CD4-positive, alpha-beta T cell treated with Interleukin-1 beta for 1 hour (primary cell): ENCODE data around the gene PWWP2B.
A peak's percentile ranks its signal among the peaks of the same experiment; 100 is the strongest.

ENCODE experiments used
- DNase-seq, 2 donors: peaks; one replicate each; pipeline ENCODE4 v3.0.0-alpha.2; 2020 to 2022

The PWWP2B gene

DNA sequence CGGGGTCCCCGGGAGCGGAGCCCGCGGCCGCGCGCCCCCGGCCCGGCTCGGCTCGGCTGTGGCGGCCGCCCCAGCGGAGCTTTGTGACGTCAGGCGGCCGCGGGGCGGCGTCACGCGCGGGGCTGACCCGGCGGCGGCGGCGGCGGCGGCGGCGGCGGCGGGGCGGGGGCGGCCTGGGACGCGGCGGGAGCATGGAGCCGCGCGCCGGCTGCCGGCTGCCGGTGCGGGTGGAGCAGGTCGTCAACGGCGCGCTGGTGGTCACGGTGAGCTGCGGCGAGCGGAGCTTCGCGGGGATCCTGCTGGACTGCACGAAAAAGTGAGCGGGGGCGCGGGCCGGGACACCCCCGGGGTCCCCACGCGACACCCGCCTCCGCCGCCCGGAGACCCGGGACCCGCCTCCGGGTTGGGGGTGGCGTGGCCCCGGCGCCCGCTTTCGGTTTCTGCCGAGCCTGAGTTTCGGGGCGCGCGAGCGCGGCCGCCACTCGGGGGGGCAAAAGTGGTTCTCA is at the start of gene PWWP2B:
Gene PWWP2B (plus strand): TSS at position 165 of the 506 bp plus-strand sequence. CDS start 27 bp downstream, at position 192.
- peak; percentile 68 to 70 for DNase-seq

DNA sequence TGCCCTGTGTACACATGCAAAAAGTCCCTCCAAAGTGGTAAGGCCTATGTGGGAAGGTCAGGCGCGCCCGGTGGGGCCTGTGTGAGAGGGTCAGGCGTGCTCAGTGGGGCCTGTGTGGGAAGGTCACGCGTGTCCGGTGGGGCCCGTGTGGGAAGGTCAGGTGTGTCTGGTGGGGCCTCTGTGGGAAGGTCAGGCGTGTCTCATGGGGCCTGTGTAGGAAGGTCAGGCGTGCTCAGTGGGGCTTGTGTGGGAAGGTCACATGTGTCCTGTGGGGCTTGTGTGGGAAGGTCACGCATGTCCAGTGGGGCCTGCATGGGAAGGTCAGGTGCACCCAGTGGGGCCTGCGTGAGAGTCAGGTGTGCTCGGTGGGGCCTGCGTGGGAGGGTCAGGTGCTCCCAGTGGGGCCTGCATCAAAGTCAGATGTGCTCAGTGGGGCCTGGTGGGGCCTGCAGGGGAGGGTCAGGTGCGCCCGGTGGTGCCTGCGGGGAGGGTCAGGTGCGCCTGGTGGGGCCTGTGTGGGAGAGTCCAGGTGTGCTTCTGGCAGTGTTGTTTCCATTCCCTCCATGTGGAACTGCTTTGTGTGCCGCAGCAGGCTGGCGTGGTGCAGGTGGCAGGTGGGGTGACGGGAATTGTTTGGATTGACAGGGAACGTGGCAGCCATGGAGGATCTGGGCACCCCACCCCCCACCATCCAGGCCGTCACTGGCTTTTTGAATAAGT is 49.6 kb upstream of the PWWP2B start:
- DNase-seq = no peak

DNA sequence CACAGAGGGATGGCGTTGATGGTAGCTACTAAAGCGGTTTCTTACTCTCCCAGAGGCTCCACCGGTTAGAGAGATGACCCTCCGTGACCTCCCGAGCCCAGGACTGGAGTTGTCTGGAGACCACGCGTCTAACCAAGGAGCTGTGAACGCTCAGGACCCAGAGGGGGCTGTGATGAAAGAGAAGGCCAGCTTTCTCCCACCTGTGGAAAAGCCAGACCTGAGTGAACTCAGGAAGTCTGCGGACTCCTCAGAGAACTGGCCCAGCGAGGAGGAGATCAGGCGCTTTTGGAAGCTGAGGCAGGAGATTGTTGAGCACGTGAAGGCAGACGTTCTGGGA is 49.1 kb upstream of the PWWP2B start:
- no peak for DNase-seq

DNA sequence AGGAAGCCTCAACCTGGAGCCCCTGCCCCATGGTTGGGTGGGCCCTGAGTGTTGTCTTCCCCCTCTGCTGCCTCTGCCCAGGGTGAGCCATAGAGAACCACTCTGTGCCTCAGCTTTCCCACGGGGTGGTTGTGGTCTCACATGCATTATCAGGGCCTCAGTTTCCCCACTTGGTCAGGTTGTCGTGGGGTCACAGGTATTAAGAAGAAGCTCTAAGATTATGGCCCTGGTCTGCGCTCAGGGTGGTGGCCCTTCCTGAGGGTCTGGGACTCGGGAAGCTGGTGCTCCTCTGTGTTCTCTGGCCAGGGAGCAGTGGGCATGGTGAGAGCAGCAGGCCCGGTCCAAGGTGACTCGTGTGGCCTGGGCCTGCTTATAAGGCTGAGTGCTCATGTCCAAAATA is 47.2 kb upstream of the PWWP2B start:
- no peak for DNase-seq

DNA sequence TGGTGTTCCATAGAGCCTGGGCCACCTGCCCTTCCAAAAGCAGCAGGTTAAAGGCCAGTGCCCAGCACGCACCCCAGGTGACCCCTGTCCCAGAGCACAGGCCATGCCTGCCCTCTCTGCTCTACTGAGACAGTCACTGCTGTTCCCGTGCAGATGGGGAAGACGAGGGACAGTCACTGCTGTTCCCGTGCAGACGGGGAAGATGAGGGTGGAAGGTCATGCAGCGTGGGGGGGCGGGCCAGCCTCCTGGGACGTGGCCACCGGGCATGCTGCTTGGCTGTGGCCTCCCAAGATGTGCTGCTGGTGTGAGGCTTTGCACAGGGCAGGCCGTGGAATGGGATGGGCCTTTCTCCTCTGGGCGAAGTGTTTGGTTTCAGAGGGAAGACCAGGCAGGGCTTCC is 46.6 kb upstream of the PWWP2B start:
- DNase-seq = no peak

DNA sequence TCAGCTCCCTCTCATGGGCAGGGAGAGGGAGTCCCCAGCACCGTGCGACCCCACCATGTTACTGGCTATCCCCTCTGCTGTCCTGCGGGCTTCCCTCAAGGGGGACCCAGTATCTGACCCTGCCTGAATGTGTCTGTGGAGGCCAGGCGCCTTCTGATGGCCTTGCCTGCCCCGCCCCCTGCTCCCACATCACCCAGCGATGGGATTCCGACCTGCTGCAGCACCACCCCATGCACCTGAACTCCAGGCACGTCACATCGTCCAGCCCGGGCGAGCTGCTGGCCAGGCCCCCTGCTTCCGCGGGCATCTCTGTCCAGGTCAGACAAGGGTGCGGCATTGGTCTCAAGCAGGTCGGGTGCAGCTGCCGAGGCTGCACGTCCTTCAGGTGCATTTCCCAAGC is 46.1 kb upstream of the PWWP2B start:
- no peak for DNase-seq

DNA sequence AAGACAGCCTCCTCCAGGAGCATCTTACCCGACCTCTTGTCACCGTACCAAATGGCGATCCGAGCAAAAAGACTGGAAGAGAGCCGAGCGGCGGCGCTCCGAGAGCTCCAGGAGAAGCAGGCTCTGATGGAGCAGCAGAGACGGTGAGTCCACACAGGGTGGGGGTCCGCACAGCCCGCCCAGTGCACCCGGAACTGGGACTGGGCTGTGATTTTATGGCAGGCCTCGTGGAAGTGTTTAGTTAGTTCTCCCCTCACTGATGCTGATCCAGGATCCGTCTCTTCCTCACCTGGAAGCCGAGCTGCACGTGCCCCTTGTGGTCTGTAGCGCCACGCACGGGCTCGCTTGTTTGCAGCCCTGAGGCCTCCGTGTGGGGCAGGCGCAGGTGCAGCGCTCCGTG is 45.4 kb upstream of the PWWP2B start:
- no peak for DNase-seq

DNA sequence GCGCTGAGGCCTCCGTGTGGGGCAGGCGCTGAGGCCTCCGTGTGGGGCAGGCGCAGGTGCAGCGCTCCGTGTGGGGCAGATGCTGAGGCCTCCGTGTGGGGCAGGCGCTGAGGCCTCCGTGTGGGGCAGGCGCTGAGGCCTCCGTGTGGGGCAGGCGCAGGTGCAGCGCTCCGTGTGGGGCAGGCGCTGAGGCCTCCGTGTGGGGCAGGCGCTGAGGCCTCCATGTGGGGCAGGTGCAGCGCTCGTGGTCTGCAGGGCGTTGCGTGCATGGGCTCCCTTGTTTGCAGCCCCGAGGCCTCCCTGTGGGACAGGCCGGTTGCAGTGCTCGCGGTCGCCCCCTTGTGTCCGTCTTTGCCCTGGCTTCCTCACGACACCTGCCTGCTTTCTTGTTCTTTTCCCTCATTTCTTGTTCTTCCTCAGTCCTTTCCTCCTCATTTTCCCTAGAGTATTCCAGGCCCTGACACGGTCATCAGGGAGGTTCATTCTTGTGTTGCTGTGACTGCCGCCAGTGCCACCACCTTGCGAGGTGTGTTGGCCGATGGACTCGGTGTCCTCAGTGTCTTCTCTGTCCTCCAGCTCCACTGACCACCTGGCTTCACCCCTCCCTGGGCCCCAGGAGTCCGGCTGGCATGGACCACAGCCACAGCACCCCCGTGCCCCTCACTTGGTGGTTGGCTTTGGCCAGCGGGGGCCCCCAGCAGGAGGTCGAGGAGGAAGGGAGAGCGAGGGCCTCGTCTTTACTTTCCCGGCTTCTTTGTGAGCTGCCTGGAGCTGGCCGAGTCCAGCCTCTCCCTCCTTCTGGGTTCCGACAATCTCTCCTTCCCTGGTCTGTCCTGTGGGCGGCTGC is 44.3 kb upstream of the PWWP2B start:
- peak; percentile 70 to 71 for DNase-seq

DNA sequence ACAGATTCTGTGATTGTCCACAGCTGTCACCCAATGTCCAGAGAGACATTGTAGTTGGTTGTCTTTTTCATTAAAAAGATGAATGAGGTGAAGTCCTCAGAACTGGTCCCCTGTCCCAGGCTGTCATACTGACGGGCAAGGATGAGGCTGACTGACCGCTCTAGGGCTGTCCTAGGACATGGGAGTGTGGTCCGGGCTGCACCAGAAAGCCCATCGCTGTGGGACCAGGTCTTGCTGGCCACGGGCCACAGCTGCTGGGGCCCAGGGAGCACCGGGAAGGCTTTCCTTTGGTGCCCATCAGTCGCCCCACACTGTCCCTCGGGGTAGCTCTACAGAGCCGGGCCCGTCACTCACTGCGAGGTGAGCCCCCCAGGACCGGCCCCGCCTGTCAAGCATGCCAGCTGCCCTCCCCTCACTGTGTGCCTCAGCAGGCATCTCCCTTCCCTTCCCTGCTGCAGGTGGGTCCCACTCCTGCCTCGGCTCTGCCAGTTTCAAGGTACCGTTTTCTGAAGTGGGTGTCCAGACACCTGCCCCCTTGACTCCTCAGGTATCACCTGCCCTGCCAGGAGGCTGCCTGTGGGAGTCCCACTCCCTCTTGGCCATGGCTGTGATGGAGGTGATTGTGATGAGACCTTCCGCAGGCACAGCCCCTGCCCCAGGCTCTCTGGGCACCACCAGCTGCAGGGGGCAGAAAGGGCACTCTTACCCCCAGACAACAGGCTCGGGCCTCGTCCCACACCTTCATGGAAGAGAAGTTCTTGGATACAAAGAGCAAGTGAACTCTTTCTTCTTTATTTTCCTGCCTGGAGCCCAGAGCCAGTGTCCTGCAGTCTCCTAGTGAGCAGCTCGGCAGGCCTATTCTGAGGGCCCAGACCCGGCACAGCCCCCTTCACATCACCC is 43.3 kb upstream of the PWWP2B start:
- DNase-seq = no peak

DNA sequence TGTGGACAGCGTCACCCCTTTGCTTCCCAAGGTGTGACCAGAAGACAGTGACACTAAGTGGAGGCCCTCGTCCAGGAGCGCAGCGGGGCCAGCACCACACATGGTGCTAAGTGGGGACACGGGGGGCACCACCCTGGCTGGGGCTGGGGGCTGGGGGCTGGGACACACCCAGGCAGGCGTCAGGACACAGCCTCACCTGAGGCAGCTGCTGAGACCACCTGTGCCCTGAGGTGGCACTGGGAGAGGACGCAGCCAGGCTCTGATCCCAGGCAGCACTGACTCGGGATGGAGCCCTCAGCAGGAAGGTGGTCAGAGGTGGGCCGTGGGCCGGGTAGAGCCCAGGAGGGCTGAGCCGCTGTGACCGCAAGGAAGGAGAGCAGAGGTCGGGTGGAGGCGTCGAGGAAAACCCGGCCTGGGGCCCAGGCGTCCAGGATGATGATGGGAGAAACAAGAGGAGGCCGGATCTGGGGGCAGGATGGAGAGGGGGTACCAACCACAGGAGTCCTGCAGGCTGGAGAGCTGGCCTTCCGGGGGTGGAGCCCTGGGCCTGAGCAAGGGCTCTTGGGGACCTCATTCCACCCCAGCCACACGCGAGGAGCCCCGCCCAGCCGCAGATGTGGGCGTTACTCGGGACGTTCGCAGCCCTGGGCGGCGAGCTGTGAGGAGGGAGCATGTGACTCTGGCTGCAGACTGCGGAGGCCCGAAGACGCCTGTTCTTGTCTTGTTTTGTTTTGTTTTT is 42.5 kb upstream of the PWWP2B start:
- no peak for DNase-seq

DNA sequence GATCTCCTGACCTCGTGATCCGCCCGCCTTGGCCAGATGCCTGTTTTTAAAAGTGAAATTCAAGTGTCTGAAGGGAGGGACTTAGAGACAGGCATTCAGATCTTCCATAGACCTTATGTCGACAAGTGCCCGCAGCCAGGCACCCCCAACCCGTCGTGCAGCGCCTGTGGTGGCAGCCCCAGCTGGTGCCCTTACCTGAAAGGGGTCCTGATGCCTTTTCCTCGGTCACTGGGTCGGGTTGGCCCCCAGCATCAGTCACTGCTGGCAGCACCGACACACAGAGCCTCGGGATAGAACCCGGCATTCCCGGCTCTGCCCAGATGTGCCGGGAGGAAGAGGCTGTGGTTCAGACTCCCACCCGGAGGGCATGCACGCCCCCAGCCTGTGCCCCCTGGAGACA is 41.7 kb upstream of the PWWP2B start:
- no peak for DNase-seq

DNA sequence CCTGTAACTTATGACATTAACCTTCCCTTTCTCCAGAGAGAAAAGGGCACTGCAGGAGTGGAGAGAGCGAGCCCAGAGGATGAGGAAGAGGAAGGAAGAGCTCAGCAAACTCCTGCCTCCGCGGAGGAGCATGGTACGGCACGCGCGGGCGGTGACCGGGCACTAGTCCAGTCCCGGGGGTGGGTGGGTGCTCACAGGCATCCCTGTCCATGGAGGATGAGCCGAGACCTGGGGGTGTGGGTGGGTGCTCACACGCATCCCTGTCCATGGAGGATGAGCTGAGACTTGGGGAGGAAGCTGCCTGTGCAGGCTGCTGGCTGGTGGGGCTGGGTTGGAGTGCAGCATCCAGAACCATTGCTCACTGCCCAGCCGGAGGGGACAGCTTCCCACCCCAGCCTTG is 41.2 kb upstream of the PWWP2B start:
- no peak for DNase-seq

DNA sequence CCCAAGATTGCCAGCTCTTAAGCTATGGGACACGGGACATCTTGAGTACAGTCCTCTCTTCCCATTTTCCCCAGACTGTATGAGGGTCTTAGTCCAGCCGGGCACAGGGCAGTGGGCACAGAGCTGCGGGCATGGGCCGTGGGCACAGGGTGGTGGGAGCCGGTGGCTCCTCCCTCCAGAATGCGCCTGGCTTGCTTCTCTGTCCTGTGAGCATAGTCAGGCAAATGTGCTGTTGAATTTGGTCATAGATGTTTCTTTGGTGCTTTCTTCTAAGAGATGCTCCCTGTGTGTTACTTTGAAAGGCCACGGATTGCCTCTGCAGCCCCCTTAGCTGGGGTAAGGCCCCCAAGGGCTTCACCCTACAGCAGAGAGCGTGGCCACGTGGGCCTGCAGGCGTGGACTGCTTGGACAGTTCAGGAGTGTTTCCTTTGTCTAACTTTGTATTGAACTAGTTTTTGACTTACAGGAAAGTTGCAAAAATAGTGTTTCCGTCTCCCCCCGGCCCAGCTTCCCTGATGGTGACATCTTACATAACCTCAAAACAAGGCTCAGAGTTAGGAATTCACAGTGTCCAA is 40.3 kb upstream of the PWWP2B start:
- DNase-seq = no peak

DNA sequence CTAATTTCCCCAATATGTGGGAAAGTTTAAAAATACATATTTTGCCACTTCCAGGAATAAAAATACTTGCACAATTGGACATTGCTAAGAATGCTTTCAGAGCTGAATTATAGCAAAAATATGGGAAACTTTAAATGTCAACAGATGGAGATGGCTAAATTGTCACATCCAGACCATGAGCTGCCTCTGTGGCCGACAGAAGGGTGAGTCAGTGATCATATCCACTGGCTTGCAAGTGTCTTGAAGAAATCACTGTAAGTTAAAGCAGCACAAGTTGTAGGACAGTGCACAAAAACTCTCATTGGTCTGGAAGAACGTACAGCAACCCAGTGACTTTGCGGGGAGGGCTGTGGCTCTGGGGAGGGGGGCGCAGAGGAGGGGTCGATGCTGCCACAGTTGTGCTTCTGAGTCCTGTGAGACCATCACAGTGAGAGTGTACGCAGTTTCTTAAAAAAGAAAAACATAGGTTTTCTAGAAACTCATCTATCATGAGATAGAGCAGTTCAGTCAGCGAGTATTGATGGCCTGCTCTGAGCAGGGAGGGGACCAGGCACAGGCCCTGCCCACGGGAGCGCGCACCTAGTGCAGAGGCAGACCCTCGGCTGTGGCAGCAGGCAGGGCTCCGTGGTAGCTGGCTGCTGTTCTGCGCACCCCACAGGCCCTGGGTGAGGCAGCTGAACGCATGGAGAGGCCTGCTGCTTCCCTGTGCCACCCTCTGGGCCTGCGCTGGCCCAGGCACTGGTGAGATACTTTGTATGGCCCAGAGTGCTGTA is 39.5 kb upstream of the PWWP2B start:
- no peak for DNase-seq

DNA sequence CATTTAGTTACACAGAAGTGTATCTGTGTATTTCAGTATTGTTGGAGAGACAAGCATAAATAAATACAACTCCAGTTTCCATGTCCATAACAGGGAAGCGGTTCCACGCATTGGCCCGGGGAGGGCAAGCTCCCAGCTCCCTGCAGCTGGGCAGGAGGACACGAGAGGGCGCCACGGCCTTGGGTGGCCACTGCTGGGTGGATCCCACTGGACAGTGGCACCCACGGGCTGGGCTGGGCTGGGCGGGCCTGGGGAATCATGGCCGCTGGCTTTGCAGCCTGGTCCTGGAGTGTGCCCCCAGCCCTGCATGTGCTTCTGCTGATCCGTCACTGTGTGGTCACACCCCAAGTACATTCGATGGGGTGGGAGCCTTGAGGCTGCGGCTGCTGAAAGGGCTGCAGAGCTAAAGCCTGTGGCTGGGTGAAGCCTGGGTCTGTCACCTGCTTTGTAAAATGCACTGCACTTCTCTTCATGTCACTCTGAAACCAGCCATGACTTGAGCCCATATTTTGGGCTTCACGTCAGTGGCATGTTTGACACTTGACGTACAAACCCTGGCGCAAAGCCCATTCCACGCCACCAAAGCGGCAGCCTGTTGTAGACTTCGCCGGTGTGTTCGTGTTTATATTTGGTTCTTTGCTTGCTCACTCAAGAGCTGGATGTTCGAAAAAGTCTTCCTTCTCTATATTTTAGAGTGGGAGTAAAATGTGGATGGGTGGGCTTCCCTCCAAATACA is 37.5 kb upstream of the PWWP2B start:
- no peak for DNase-seq

DNA sequence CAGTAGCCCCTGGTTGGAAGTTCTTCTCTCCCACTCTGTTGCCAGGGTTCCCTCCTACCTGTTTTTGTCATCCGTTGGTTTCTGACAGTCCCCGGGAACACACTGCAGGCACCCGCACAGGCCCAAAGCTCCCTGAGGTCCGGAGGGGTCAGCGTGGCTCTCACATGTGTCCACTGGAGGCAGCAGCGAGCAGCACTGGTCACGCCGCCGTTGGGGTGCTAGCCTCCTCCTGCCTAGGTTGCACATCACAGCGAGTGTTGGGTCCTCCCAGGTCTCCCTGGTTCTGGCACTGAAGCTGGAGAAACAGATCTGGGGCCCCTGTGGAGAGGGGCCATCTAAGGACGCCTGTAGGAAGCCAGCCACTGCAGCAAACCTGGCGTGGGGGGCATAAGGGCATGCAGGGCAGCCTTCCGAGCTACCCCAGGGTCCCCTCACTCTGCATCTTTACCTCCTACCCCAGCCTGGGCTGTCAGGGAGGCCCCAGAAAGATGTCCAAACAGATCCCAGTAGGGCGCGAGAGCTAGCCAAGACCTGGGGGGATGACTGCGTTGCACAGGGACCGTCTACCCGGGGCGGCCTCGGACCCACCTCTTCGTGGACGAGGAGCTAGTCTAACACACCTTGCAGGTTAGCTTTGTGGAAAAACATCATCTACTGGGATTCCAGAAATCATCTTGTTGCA is 36.1 kb upstream of the PWWP2B start:
- peak; percentile 17 for DNase-seq

DNA sequence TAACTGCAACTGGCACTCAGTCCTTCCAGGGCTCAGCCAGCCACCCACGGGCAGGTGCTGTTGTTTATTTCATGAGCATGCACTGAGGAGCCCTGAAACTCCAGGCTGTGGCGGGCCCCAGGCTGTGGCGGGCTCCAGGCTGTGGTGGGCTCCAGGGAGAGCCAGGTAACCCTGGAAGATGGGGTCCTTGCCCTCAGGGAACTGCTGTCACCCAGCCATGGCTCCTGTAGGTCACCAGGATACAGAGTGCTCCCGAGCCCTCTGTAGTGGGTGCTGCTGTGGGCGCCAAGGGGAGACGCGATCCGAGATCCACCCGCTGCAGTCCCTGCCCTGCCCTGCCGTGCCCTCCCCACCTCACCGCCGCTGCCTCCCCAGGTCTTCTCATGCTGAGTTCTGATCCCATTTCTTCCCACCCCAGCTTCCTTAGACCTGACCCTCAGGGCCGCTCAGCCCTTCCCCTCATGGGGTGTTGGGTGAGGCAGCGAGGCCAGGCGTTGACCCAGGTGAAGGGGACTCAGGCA is 35.4 kb upstream of the PWWP2B start:
- no peak for DNase-seq

DNA sequence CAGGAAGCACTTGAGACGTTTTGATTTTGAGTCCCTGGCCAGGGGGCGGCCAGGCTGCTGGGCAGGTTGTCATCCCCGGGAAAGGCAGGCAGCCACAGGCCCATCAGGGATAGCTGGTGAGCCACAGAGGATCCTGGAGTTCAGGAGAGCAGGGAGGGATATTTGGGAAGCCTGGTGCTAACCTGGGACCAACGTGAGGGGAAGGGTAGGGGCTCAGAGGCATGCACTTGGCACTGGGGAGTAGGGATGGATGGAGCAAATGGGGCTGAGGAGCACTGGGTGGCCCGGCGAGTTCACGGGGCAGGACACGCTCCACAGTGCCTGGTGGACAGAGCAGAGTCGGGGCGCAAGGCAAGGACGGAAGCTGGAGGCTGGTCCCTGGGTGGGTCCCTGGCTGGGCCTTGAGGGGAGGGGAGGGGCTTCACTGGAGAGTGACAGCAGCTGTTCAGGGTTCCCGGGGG is 34.8 kb upstream of the PWWP2B start:
- no peak for DNase-seq

DNA sequence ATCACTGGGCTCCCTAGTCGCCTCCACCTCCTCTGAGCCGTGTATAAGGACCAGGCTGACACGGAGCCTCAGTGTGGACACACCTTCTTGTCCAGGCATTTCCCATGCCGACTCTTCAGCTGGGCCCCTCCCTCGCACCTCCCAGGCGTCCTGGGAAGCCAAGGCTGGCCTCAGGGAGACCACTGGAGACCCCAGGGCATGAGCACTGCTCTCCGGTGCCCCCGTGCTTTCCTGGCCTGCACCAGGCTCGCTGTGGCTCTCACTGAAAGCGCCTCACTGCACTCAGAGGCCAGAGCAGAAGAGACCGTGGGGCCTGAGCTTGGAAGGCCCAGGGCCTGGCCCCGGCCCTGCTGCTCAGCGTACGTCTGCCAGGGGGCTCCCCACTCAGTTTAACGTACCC is 33.6 kb upstream of the PWWP2B start:
- no peak for DNase-seq
